ENCODE results near the gene ZNF148. TPM values are rescaled to one million over a fixed set of nuclear protein-coding genes. Genes with fewer than 3 reads are reported as not detected.
"Not testable (repeated sequence)": the region's sequence is repeated elsewhere in the genome, so short reads cannot be mapped to it uniquely, and the experiment has no call there.

Gene ZNF148
- total RNA-seq, 1 donor from 2014 or later, result 33.7 TPM

- DNase-seq, result no peak
Measured at GRCh38 chr3:125375950-125376679, 990 bp upstream of the ZNF148 start.

- DNase-seq, result peak; percentile 59
Measured at GRCh38 chr3:125374501-125374995, 577 bp downstream of the ZNF148 start.

GRCh38 chr3:125367403-125368230 lies 7.5 kb downstream of the ZNF148 start:
- no peak for DNase-seq

- DNase-seq, result no peak
Measured at GRCh38 chr3:125366132-125366531, 9.0 kb downstream of the ZNF148 start.

GRCh38 chr3:125359700-125360099 lies 15.4 kb downstream of the ZNF148 start:
- DNase-seq, result no peak

- DNase-seq, result no peak
Measured at GRCh38 chr3:125358923-125359322, 16.2 kb downstream of the ZNF148 start.

GRCh38 chr3:125357837-125358236 lies 17.3 kb downstream of the ZNF148 start:
- DNase-seq, result no peak

- DNase-seq, result peak; percentile 59
Measured at GRCh38 chr3:125357032-125357658, 18.0 kb downstream of the ZNF148 start.

- no peak for DNase-seq
Measured at GRCh38 chr3:125356140-125357026, 18.7 kb downstream of the ZNF148 start.

- no peak for DNase-seq
Measured at GRCh38 chr3:125353659-125354058, 21.5 kb downstream of the ZNF148 start.

GRCh38 chr3:125353128-125353527 lies 22.0 kb downstream of the ZNF148 start:
- DNase-seq, result no peak

- peak; percentile 19 for DNase-seq
Measured at GRCh38 chr3:125351814-125352456, 23.2 kb downstream of the ZNF148 start.

GRCh38 chr3:125351152-125351551 lies 24.0 kb downstream of the ZNF148 start:
- no peak for DNase-seq

- DNase-seq, result peak; percentile 48
Measured at GRCh38 chr3:125350597-125350996, 24.5 kb downstream of the ZNF148 start.

GRCh38 chr3:125349556-125350165 lies 25.5 kb downstream of the ZNF148 start:
- no peak for DNase-seq

GRCh38 chr3:125349055-125349454 lies 26.1 kb downstream of the ZNF148 start:
- DNase-seq, result no peak

- DNase-seq, result not testable (repeated sequence)
Measured at GRCh38 chr3:125343367-125343766, 31.8 kb downstream of the ZNF148 start.

GRCh38 chr3:125340121-125340520 lies 35.0 kb downstream of the ZNF148 start:
- DNase-seq, result no peak

GRCh38 chr3:125337506-125337905 lies 37.6 kb downstream of the ZNF148 start:
- no peak for DNase-seq

GRCh38 chr3:125334675-125335560 lies 40.2 kb downstream of the ZNF148 start:
- peak; percentile 47 for DNase-seq

Measured in dermis blood vessel endothelial cell (primary cell).